HepG2 (cell line): ENCODE data around the gene OGFR. TPM values are rescaled to one million over a fixed set of nuclear protein-coding genes. Genes with fewer than 3 reads are reported as not detected.

Experiments
- AHR ChIP-seq: IDR thresholded peaks from 2 replicates; pipeline ENCODE4 v1.6.1; 2018; ENCODE audit warnings: missing genetic modification reagents, missing compliant biosample characterization
- CEBPG ChIP-seq: IDR thresholded peaks from 2 replicates; pipeline ENCODE4 v1.6.1; 2016
- FLYWCH1 ChIP-seq: sonication (generic); formaldehyde crosslinking; IDR thresholded peaks from 2 replicates; pipeline ENCODE4 v1.8.1; 2023; ENCODE audit warnings: mild to moderate bottlenecking, missing genetic modification reagents
- GATAD1 ChIP-seq: IDR thresholded peaks from 2 replicates; pipeline ENCODE4 v1.6.1; 2016; ENCODE audit warnings: missing genetic modification reagents, missing compliant biosample characterization
- MYC ChIP-seq: sonication (generic); formaldehyde crosslinking; IDR thresholded peaks from 2 replicates; pipeline ENCODE4 v1.9.0; 2021; ENCODE audit warnings: missing genetic modification reagents, borderline replicate concordance
- NR1H2 ChIP-seq: sonication (generic); formaldehyde crosslinking; IDR thresholded peaks from 2 replicates; pipeline ENCODE4 v1.8.1; 2022; ENCODE audit warnings: low read depth, missing genetic modification reagents, borderline replicate concordance
- PTBP1 ChIP-seq: fragments of 200-400 bp; formaldehyde crosslinking; IDR thresholded peaks from 2 replicates; pipeline ENCODE4 v1.6.1; 2018; ENCODE audit warnings: low read length, low read depth; ENCODE audit not compliant: poor library complexity, severe bottlenecking
- RXRB ChIP-seq: IDR thresholded peaks from 2 replicates; pipeline ENCODE4 v1.6.1; 2016; ENCODE audit warnings: borderline replicate concordance, missing genetic modification reagents, missing compliant biosample characterization
- SOX13 ChIP-seq, 3 experiments: fragments of 450-650 bp in 1 of 3; sonication (generic) in 1 of 3; formaldehyde crosslinking in 1 of 3; IDR thresholded peaks in 2 of 3; conservative IDR thresholded peaks in 1 of 3; 2 replicates each; pipeline versions ENCODE4 v1.5.0 to v1.6.1; 2016 to 2020; ENCODE audit warnings: antibody characterized with exemption in 1 of 3, mild to moderate bottlenecking in 1 of 3, missing compliant biosample characterization in 1 of 3, missing genetic modification reagents in 1 of 3, moderate library complexity in 1 of 3
- TBX2 ChIP-seq: sonication (generic); formaldehyde crosslinking; IDR thresholded peaks from 2 replicates; pipeline ENCODE4 v1.5.0; 2020; ENCODE audit warnings: missing genetic modification reagents, mild to moderate bottlenecking, borderline replicate concordance
- XBP1 ChIP-seq: sonication (generic); formaldehyde crosslinking; IDR thresholded peaks from 2 replicates; pipeline ENCODE4 v1.5.0; 2020; ENCODE audit warnings: missing genetic modification reagents
- ZNF292 ChIP-seq: sonication (generic); formaldehyde crosslinking; IDR thresholded peaks from 2 replicates; pipeline ENCODE4 v1.8.1; 2022; ENCODE audit warnings: mild to moderate bottlenecking, low read depth, missing genetic modification reagents, borderline replicate concordance
- ZNF326 ChIP-seq: sonication (generic); formaldehyde crosslinking; IDR thresholded peaks from 2 replicates; pipeline ENCODE4 v1.4.0; 2020; ENCODE audit warnings: missing genetic modification reagents, borderline replicate concordance
- ZNF766 ChIP-seq: sonication (generic); formaldehyde crosslinking; IDR thresholded peaks from 2 replicates; pipeline ENCODE4 v1.5.0; 2020; ENCODE audit warnings: missing genetic modification reagents, borderline replicate concordance
- polyA plus RNA-seq, 8 experiments: library from polyadenylated mRNA; depleted of rRNA in 3 of 8; stranded (reverse) in 7 of 8; unstranded in 1 of 8; fragments of >200 nt; fragmentation: Illumina TruSeq in 4 of 8; extraction: Trizol in 4 of 8; gene quantifications; 2 replicates each; pipeline versions ENCODE4 v1.2.1 to v1.2.3, GENCODE V29; 2011 to 2016; ENCODE audit warnings: low read depth in 4 of 8, missing spikeins in 1 of 8, mixed read lengths in 1 of 8; ENCODE audit not compliant: insufficient read depth in 1 of 8
- total RNA-seq, 5 experiments: library from RNA; depleted of rRNA; stranded (reverse); fragments of >200 nt; fragmentation: Illumina TruSeq; extraction: Trizol; gene quantifications; 2 replicates each; pipeline ENCODE4 v1.2.3, GENCODE V29; 2016; ENCODE audit warnings: low read depth in 1 of 5
- TF ChIP-seq, protein P1 (sequence below): sonication (generic); formaldehyde crosslinking; conservative IDR thresholded peaks from 2 replicates; pipeline ENCODE4 v1.8.0; 2022; ENCODE audit warnings: mild to moderate bottlenecking, moderate library complexity, missing genetic modification reagents
- TF ChIP-seq, protein P2 (sequence below): sonication (generic); formaldehyde crosslinking; IDR thresholded peaks from 2 replicates; pipeline ENCODE4 v1.5.1; 2020; ENCODE audit warnings: mild to moderate bottlenecking, missing genetic modification reagents
- TF ChIP-seq, protein P3 (sequence below): sonication (generic); formaldehyde crosslinking; IDR thresholded peaks from 2 replicates; pipeline ENCODE4 v1.4.0; 2020; ENCODE audit warnings: missing genetic modification reagents

OGFR gene
- total and polyA plus RNA-seq, 2 of the 13 experiments (the other 11 are each of a cell fraction or from before 2014, with no cell fraction given): 47.7 to 81.8 TPM

DNA sequence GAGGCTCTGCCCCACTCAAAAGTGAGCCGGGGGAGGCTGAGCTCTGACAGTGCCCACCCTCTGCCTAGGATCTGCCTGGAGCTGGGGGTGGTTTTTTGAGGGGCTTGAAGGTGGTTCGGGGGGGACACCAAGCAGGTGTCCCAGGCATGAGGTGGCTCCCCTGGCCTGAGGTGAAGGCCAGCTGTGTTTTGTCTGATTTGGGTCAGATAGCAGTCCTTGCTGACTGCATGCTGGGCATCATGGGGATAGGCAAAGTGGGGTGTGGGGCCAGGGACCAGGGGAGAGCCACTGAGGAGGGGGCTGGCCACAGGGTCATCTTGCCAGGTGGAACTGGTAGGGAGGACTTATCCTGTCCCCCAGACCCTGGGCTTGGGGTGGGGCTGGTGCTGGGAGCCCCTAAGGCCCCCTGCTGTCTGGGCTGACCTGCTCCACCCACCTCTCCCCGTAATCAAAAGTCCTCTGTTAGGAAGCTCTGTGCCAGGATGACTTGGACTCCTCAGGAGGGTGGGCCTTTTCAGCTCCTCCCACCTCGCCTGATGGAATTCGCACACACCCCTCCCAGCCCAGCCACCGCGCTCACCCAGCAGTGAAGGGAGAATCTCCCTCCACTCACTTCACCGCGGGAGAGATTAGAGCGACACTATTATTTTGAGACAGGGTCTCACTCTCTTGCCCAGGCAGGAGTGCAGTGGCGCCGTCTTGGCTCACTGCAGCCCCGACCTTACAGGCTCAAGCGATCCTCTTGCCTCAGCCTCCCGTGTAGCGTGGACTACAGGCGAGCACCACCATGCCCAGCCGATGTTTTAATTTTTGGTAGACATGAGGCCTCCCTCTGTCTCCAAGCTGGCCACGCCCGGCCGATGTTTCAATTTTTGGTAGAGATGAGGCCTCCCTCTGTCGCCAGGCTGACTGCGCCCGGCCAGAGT, 10.7 kb downstream of the OGFR start (continued):
- TF ChIP-seq ZNF292: no peak
- TF ChIP-seq, protein P1, sequence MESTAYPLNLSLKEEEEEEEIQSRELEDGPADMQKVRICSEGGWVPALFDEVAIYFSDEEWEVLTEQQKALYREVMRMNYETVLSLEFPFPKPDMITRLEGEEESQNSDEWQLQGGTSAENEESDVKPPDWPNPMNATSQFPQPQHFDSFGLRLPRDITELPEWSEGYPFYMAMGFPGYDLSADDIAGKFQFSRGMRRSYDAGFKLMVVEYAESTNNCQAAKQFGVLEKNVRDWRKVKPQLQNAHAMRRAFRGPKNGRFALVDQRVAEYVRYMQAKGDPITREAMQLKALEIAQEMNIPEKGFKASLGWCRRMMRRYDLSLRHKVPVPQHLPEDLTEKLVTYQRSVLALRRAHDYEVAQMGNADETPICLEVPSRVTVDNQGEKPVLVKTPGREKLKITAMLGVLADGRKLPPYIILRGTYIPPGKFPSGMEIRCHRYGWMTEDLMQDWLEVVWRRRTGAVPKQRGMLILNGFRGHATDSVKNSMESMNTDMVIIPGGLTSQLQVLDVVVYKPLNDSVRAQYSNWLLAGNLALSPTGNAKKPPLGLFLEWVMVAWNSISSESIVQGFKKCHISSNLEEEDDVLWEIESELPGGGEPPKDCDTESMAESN: no peak
- TF ChIP-seq GATAD1: 0 out of 2 replicates have a peak, but pooled peaks have one; percentile 20
- peak; percentile 51; the same call in 1 of the 2 replicates for TF ChIP-seq RXRB
- TF ChIP-seq SOX13 (IDR thresholded peaks at IDR 0.05): no peak; the same call in 1 of the 2 replicates
- TF ChIP-seq SOX13 (CRISPR knock-in tag; conservative IDR thresholded peaks at IDR 0.05 in 1 of 2, IDR thresholded peaks at IDR 0.05 in 1 of 2): peak in 1 of 2 experiments; percentile 38; a peak in 2 of 4 replicates
- TF ChIP-seq FLYWCH1 (CRISPR knock-in tag): no peak
- TF ChIP-seq XBP1: no peak
- TF ChIP-seq ZNF326 (CRISPR knock-in tag): 0 out of 2 replicates have a peak, but pooled peaks have one; percentile 15
- TF ChIP-seq, protein P2, sequence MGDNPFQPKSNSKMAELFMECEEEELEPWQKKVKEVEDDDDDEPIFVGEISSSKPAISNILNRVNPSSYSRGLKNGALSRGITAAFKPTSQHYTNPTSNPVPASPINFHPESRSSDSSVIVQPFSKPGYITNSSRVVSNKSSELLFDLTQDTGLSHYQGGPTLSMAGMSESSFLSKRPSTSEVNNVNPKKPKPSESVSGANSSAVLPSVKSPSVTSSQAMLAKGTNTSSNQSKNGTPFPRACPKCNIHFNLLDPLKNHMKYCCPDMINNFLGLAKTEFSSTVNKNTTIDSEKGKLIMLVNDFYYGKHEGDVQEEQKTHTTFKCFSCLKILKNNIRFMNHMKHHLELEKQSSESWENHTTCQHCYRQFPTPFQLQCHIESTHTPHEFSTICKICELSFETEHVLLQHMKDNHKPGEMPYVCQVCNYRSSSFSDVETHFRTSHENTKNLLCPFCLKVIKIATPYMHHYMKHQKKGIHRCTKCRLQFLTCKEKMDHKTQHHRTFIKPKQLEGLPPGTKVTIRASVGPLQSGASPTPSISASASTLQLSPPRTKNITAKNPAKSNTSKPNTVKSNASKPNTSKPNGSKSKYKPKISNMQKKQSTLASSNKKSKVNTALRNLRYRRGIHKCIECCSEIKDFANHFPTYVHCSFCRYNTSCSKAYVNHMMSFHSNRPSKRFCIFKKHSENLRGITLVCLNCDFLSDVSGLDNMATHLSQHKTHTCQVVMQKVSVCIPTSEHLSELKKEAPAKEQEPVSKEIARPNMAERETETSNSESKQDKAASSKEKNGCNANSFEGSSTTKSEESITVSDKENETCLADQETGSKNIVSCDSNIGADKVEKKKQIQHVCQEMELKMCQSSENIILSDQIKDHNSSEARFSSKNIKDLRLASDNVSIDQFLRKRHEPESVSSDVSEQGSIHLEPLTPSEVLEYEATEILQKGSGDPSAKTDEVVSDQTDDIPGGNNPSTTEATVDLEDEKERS (CRISPR knock-in tag): peak; percentile 81; the same call in 1 of the 2 replicates
- TF ChIP-seq, protein P3, sequence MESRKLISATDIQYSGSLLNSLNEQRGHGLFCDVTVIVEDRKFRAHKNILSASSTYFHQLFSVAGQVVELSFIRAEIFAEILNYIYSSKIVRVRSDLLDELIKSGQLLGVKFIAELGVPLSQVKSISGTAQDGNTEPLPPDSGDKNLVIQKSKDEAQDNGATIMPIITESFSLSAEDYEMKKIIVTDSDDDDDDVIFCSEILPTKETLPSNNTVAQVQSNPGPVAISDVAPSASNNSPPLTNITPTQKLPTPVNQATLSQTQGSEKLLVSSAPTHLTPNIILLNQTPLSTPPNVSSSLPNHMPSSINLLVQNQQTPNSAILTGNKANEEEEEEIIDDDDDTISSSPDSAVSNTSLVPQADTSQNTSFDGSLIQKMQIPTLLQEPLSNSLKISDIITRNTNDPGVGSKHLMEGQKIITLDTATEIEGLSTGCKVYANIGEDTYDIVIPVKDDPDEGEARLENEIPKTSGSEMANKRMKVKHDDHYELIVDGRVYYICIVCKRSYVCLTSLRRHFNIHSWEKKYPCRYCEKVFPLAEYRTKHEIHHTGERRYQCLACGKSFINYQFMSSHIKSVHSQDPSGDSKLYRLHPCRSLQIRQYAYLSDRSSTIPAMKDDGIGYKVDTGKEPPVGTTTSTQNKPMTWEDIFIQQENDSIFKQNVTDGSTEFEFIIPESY (CRISPR knock-in tag): no peak
- TF ChIP-seq ZNF766 (CRISPR knock-in tag): 0 out of 2 replicates have a peak, but pooled peaks have one; percentile 19
- TF ChIP-seq CEBPG: no peak
- peak; percentile 41; the same call in 1 of the 2 replicates for TF ChIP-seq AHR
- no peak for TF ChIP-seq NR1H2
- no peak for TF ChIP-seq TBX2 (CRISPR knock-in tag)
- peak; percentile 20 for TF ChIP-seq PTBP1
- peak; percentile 14; the same call in 1 of the 2 replicates for TF ChIP-seq MYC (CRISPR knock-in tag)
